Stimulated activated CD4-positive, alpha-beta T cell treated with anti-CD3 and anti-CD28 coated beads, Interleukin-2, amount 100 ng/mL, for 48 hours (primary cell): Measurements from ENCODE around the gene SLC32A1.

Source experiments
- DNase-seq, 2 donors: peaks; one replicate each; pipeline ENCODE4 v3.0.0-alpha.2; 2020

The SLC32A1 gene

GRCh38 chr20:38755324-38755910 is 31.1 kb downstream of the SLC32A1 start:
- no peak for DNase-seq

- DNase-seq, result no peak
These were observed 33.0 kb downstream of the SLC32A1 start for GRCh38 chr20:38757145-38757775.

- DNase-seq, result no peak
These were observed 34.8 kb downstream of the SLC32A1 start for GRCh38 chr20:38759106-38759505.

DNA sequence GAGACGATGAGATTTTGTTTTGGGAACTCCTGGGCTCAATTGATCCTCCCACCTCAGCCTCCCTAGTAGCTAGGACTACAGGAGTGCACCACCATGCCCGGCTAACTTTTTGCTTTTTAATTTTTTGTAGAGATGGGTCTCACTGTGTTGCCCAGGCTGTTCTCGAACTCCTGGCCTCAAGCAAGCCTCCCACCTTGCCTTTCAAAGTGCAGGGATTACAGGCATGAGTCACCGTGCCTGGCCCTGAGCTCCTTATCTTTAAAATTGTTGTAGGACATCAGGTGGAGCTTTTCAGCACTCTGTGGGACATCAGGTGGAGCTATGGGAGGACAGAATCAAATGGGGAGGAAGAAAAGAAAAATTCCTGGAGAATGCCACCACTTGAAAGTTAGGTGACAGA is 36.7 kb downstream of the SLC32A1 start:
- DNase-seq, result no peak

- DNase-seq, result no peak
These were observed 37.9 kb downstream of the SLC32A1 start for GRCh38 chr20:38762174-38762573.

DNA sequence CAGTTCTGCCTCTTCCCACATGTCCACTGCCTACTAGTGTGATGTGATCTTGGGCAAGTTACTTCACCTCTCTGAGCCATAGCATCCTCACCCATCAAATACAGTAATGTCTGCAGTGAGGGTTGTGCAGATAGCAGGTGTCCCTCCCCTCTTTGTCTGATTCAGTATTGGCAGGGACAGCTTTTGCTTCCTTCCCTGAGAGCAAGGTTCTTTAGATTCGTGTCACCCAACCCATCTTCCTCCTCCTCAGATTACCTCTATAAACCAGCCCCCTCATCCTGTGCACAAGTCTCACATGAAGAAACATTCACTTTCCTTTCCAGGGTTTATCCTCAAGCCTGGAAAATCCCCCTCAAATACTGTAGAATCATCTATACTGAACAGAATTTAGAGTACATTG is 39.3 kb downstream of the SLC32A1 start:
- DNase-seq, result no peak

DNA sequence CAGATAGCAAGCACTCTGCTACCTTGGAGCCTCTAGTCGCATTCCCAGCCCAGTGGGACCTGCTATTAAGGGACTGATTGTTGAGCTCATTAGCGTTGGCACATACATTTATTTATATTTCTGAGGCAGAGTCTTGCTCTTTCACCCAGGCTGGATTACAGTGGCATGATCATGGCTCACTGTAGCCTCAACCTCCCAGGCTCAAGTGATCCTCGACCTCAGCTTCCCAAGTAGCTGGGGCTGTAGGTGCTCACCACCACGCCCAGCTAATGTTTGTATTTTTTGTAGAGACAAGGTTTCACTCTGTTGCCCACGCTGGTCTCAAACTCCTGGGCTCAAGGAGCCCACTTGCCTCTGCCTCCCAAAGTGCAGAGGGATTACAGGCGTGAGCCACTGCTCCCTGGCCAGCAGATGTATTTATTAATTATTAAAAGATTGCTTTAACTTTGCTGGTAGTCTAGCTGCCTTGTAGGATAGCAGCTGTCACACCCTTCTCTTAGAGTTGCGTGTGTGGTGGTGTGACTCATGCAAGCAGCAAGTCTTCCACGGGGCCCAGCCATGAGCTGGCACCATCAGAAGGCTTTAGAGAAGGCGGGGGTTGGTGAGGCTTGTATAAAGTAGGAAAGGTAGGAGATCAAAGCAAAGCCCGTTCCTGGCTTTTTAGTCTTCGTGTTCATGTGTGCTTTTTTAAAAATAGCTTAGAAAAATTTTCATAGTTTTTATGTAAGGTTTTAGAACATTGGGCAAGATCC is 40.5 kb downstream of the SLC32A1 start:
- DNase-seq, result peak; percentile 41 to 49

- no peak for DNase-seq
These were observed 41.8 kb downstream of the SLC32A1 start for GRCh38 chr20:38766071-38766470.

DNA sequence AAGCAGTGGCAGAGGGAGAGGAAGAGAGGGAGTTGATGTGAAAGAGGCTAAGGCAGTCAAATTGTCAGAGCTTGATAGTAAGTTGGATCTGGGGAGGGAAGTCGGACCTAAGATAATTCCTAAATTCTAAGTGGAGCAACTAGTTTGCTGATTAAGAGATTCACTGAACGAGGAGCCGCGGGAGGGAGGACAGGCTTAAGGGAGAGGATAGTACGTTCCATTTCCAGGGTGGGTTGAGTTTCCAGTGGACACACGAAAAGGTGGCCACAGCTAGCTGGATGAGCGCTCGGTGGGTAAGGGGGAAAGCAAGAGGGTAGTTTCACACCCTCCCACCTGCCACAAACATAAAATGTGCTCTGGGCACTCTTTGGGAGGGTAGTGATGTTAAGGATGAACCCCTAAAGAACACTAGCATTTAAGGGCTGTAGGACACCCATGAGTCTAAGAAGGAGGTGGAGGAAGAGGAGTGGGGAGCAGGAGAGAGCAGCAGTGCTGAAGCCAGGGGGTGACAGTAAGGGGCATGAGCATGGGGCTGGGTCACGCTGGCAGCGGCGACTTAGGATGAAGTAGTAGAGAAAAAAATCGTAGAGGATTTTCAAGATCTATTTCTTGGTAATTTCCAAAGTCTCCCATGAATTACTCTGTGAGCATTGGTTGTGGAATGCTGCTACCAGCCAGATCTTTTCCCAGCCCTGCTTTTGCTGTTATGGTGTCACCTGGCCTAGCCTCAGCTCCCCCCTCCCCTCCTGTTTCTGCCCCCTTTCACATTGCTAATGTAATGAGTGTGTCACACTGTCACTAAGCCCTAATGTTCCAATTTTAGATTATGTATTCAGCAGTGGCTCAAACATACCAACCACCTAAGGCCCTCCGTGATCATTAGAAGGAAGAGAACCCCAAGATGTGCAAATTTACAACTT is 45.4 kb downstream of the SLC32A1 start:
- DNase-seq, result no peak

DNA sequence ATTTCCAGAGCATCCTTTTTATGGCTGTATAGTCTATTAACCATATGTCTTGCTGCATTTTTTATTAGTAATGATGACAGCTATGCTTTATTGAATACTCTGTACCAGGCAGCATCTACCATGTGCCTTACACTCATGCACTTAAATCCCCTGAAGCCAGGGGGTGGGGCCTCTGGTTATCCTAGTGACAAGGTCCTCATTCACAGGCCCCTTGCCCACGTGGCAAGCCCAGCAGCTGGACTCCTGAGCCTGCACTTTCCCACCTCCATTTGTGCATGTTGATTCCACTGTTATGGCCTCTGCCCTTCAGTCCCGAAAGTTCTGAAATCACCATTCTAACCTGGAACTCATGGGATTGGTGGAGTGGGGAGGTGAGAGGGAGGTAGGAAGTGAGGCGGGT is 46.3 kb downstream of the SLC32A1 start:
- no peak for DNase-seq

DNA sequence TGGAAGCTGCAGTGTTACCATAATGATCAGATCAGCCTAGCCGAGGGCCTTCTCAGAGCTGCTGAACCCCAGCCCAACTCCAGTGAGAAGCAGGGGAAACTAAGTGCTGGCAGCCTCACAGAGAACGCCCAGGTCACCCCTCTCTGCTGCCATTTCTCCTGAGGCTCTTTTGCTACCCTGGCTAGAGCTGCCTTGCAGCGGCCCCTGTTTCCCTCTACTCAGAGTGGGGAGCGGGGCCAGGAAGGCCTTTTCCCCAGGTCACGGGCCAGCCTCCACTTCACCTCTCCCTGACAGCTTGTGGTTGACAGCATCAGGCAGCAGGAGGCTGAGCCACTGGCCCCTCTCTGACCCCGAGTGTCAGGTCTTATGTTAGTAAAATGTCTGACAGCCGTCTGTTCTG is 46.7 kb downstream of the SLC32A1 start:
- no peak for DNase-seq

- no peak for DNase-seq
These were observed 47.3 kb downstream of the SLC32A1 start for GRCh38 chr20:38771621-38772020.

DNA sequence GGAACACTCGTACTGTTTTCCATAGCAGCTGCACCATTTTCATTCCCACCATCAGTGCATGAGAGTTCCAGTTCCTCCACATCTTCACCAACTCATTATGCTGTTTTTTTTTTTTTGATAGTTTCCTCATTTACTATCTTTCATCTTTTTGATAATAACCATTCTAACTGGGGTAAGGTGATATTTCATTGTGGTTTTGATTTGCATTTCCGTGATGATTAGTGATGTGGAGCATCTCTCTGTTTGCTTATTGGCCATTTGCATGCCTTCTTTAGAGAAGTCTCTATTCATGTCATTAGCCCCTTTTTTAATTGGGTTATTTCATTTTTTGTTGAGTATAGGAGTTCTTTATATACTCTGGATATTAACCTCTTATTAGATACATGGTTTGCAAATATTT is 49.9 kb downstream of the SLC32A1 start:
- no peak for DNase-seq

- no peak for DNase-seq
These were observed 52.1 kb downstream of the SLC32A1 start for GRCh38 chr20:38776363-38776762.
